Heart left ventricle (tissue), 13 donors: Measurements from ENCODE around the gene ZNF503.

Experiments
- POLR2A ChIP-seq, 2 donors: fragments of 450-650 bp; IDR thresholded peaks; one replicate each; pipeline ENCODE4 v1.6.1; 2017; ENCODE audit warnings: antibody characterized with exemption in 2 of 2, mild to moderate bottlenecking in 2 of 2, moderate library complexity in 2 of 2
- TF ChIP-seq, protein P1 (sequence below), 12 donors: fragments of 200-600 bp; sonication (generic) in 4 of 12; IDR thresholded peaks; one replicate each; pipeline versions ENCODE4 v1.5.0 to v1.8.0; 2018 to 2022; ENCODE audit warnings: antibody characterized with exemption in 12 of 12, mild to moderate bottlenecking in 5 of 12
- donor health status: ischemic (EF 13 %, LVEDD 7.1; RV severe dilation, severe dysfunction).
- donor health status: DM: no; HTN: yes; CAD: no.
- donor health status: DM: no; HTN: no; CAD: no.
- donor health status: ischemic (EF 25% LVEDD 6.9; RV normal size, moderate dysfunction).
- donor health status: ischemic (EF 25% LVEDD 5.7; RV mildly dilated, moderate dysfunction).
- donor health status: ischemic (EF 35%, LVEDD 5.7; RV mildly dilated, moderate dysfunction).
- donor health status: nonischemic (EF 11% LVEDD 7.7; RV severe dilation, severe dysfunction).
- donor health status: DM: yes; HTN: yes; CAD: no.
- donor health status: PGD.
- donor health status: ischemic (EF 29% LVEDD 5.4; RV normal size, mild dysfunction).
- donor health status: nonischemic (EF 23%, LVEDD 6.1; RV moderate dilation, normal function).

DNA sequence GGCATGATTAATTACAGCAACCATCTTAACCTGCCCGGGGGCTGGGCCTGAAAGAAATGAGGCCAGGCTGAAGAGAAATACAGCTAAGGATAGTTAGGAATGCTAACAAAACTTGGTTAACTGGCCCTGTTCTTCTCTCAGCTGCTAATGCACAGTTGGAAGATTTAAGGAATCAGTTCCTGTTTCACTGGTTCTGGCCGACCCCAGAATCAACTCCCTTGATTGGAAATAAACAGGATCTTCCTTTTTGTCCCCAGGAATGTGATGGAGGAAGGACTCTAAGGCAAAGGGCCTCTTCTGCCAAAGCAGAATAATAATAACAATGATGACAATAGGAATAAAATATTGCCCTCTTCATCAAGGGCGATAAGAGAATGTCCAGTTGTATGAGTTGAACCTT, 26.4 kb upstream of the ZNF503 start:
- TF ChIP-seq, protein P1, sequence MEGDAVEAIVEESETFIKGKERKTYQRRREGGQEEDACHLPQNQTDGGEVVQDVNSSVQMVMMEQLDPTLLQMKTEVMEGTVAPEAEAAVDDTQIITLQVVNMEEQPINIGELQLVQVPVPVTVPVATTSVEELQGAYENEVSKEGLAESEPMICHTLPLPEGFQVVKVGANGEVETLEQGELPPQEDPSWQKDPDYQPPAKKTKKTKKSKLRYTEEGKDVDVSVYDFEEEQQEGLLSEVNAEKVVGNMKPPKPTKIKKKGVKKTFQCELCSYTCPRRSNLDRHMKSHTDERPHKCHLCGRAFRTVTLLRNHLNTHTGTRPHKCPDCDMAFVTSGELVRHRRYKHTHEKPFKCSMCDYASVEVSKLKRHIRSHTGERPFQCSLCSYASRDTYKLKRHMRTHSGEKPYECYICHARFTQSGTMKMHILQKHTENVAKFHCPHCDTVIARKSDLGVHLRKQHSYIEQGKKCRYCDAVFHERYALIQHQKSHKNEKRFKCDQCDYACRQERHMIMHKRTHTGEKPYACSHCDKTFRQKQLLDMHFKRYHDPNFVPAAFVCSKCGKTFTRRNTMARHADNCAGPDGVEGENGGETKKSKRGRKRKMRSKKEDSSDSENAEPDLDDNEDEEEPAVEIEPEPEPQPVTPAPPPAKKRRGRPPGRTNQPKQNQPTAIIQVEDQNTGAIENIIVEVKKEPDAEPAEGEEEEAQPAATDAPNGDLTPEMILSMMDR (IDR thresholded peaks at IDR 0.05), result no peak
- no peak for TF ChIP-seq POLR2A (IDR thresholded peaks at IDR 0.05)
